Measurements from ENCODE around the gene MPC1L. TPM values are rescaled to one million over a fixed set of nuclear protein-coding genes. Genes with fewer than 3 reads are reported as not detected.

The MPC1L gene
- total and polyA plus RNA-seq, 2 experiments from 2014 or later: not detected

GRCh38 chrX:40625294-40625693 lies 2.1 kb downstream of the MPC1L start:
- peaks cover 7% of the 10 kb centered on the region; the same call in 2 of the 3 replicates for H3K4me1 Mint-ChIP-seq
- Histone ChIP-seq H3K36me3 (ENCODE audit: insufficient read depth) (peaks cover 5% of the 10 kb centered on the region; the same call in 1 of the 2 replicates), H3K27ac (ENCODE audit: low read depth) (no peak overlapping the region), H3K9me2 (ENCODE audit: insufficient read depth) (no peaks in the 10 kb centered on the region), H3K4me3 (no peak overlapping the region), H3F3A (replicated peaks; ENCODE audit: low read depth) (no peaks in the 10 kb centered on the region), H3K4me2 (no peak overlapping the region), H3K79me2 (replicated peaks; ENCODE audit: insufficient read depth) (no peaks in the 10 kb centered on the region), H3K27me3 (ENCODE audit: insufficient read depth) (no peaks in the 10 kb centered on the region), H3K4me1 (ENCODE audit: insufficient read depth) (no peaks in the 10 kb centered on the region), H2AFZ (no peak overlapping the region), H4K20me1 (replicated peaks; ENCODE audit: insufficient read depth) (no peaks in the 10 kb centered on the region)
- no peak overlapping the region for H3K27ac Mint-ChIP-seq
- DNase-seq (ENCODE audit: low spot score) (no peak), ATAC-seq (no peak)
- H3K36me3 Mint-ChIP-seq (ENCODE audit: low read depth): peaks cover 4% of the 10 kb centered on the region; the same call in 1 of the 3 replicates
- no peak overlapping the region for H3K4me3 Mint-ChIP-seq
- no peaks in the 10 kb centered on the region for H3K9me3 Mint-ChIP-seq
- TF ChIP-seq REST (IDR thresholded peaks at IDR 0.05; ENCODE audit: unreplicated experiment) (no peak), POLR2AphosphoS5 (IDR thresholded peaks at IDR 0.05; ENCODE audit: low read depth) (no peak), JUNB (IDR thresholded peaks at IDR 0.05; ENCODE audit: unreplicated experiment) (no peak), NANOG (IDR thresholded peaks at IDR 0.05; ENCODE audit: borderline replicate concordance) (no peak), EZH2phosphoT487 (IDR thresholded peaks at IDR 0.05; ENCODE audit: unreplicated experiment) (no peak), ZNF114 (CRISPR knock-in tag; IDR thresholded peaks at IDR 0.05) (no peak), EZH2 (IDR thresholded peaks at IDR 0.05; ENCODE audit: low read depth, unreplicated experiment) (no peak), ZNF331 (CRISPR knock-in tag; IDR thresholded peaks at IDR 0.05; ENCODE audit: low read depth) (no peak), STAT1 (IDR thresholded peaks at IDR 0.05; ENCODE audit: unreplicated experiment) (no peak), CREB1 (CRISPR knock-in tag; IDR thresholded peaks at IDR 0.05; ENCODE audit: low read depth) (no peak)
- TF ChIP-seq, protein P1, sequence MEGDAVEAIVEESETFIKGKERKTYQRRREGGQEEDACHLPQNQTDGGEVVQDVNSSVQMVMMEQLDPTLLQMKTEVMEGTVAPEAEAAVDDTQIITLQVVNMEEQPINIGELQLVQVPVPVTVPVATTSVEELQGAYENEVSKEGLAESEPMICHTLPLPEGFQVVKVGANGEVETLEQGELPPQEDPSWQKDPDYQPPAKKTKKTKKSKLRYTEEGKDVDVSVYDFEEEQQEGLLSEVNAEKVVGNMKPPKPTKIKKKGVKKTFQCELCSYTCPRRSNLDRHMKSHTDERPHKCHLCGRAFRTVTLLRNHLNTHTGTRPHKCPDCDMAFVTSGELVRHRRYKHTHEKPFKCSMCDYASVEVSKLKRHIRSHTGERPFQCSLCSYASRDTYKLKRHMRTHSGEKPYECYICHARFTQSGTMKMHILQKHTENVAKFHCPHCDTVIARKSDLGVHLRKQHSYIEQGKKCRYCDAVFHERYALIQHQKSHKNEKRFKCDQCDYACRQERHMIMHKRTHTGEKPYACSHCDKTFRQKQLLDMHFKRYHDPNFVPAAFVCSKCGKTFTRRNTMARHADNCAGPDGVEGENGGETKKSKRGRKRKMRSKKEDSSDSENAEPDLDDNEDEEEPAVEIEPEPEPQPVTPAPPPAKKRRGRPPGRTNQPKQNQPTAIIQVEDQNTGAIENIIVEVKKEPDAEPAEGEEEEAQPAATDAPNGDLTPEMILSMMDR (conservative IDR thresholded peaks at IDR 0.05; ENCODE audit: low read depth in 2 of 2): no peak
- TF ChIP-seq, protein P2, sequence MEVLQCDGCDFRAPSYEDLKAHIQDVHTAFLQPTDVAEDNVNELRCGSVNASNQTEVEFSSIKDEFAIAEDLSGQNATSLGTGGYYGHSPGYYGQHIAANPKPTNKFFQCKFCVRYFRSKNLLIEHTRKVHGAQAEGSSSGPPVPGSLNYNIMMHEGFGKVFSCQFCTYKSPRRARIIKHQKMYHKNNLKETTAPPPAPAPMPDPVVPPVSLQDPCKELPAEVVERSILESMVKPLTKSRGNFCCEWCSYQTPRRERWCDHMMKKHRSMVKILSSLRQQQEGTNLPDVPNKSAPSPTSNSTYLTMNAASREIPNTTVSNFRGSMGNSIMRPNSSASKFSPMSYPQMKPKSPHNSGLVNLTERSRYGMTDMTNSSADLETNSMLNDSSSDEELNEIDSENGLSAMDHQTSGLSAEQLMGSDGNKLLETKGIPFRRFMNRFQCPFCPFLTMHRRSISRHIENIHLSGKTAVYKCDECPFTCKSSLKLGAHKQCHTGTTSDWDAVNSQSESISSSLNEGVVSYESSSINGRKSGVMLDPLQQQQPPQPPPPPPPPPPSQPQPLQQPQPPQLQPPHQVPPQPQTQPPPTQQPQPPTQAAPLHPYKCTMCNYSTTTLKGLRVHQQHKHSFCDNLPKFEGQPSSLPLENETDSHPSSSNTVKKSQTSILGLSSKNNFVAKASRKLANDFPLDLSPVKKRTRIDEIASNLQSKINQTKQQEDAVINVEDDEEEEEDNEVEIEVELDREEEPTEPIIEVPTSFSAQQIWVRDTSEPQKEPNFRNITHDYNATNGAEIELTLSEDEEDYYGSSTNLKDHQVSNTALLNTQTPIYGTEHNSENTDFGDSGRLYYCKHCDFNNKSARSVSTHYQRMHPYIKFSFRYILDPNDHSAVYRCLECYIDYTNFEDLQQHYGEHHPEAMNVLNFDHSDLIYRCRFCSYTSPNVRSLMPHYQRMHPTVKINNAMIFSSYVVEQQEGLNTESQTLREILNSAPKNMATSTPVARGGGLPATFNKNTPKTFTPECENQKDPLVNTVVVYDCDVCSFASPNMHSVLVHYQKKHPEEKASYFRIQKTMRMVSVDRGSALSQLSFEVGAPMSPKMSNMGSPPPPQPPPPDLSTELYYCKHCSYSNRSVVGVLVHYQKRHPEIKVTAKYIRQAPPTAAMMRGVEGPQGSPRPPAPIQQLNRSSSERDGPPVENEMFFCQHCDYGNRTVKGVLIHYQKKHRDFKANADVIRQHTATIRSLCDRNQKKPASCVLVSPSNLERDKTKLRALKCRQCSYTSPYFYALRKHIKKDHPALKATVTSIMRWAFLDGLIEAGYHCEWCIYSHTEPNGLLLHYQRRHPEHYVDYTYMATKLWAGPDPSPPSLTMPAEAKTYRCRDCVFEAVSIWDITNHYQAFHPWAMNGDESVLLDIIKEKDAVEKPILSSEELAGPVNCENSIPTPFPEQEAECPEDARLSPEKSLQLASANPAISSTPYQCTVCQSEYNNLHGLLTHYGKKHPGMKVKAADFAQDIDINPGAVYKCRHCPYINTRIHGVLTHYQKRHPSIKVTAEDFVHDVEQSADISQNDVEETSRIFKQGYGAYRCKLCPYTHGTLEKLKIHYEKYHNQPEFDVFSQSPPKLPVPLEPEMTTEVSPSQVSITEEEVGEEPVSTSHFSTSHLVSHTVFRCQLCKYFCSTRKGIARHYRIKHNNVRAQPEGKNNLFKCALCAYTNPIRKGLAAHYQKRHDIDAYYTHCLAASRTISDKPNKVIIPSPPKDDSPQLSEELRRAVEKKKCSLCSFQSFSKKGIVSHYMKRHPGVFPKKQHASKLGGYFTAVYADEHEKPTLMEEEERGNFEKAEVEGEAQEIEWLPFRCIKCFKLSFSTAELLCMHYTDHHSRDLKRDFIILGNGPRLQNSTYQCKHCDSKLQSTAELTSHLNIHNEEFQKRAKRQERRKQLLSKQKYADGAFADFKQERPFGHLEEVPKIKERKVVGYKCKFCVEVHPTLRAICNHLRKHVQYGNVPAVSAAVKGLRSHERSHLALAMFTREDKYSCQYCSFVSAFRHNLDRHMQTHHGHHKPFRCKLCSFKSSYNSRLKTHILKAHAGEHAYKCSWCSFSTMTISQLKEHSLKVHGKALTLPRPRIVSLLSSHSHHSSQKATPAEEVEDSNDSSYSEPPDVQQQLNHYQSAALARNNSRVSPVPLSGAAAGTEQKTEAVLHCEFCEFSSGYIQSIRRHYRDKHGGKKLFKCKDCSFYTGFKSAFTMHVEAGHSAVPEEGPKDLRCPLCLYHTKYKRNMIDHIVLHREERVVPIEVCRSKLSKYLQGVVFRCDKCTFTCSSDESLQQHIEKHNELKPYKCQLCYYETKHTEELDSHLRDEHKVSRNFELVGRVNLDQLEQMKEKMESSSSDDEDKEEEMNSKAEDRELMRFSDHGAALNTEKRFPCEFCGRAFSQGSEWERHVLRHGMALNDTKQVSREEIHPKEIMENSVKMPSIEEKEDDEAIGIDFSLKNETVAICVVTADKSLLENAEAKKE (CRISPR knock-in tag; IDR thresholded peaks at IDR 0.05): no peak
- TF ChIP-seq, protein P3, sequence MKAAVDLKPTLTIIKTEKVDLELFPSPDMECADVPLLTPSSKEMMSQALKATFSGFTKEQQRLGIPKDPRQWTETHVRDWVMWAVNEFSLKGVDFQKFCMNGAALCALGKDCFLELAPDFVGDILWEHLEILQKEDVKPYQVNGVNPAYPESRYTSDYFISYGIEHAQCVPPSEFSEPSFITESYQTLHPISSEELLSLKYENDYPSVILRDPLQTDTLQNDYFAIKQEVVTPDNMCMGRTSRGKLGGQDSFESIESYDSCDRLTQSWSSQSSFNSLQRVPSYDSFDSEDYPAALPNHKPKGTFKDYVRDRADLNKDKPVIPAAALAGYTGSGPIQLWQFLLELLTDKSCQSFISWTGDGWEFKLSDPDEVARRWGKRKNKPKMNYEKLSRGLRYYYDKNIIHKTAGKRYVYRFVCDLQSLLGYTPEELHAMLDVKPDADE (IDR thresholded peaks at IDR 0.05): no peak
- peaks cover 5% of the 10 kb centered on the region for H3K27me3 Mint-ChIP-seq (ENCODE audit: insufficient read depth, low read depth, poor library complexity)
